Cardiac fibroblast (primary cell): ENCODE data around the gene METRN.

Source experiments
- DNase-seq, 2 donors: peaks; one replicate each; pipeline versions ENCODE4 v3.0.0 to v3.0.0-alpha.2; 2010; ENCODE audit warnings: low read depth in 2 of 2
- H3K4me3 ChIP-seq, 2 donors: replicated peaks in 1 of 2; 1 replicate in 1 of 2; 2 replicates in 1 of 2; pipeline ENCODE4 v1.5.1; 2011; ENCODE audit warnings: low read depth in 2 of 2, low read length in 2 of 2, mild to moderate bottlenecking in 2 of 2, moderate library complexity in 1 of 2
- CTCF ChIP-seq: IDR thresholded peaks from one replicate; pipeline ENCODE4 v1.5.1; 2011; ENCODE audit warnings: low read depth, mild to moderate bottlenecking, low read length, inconsistent platforms

METRN gene

GRCh38 chr16:734981-735881 is 20.3 kb downstream of the METRN start:
- H3K4me3 ChIP-seq: no peak overlapping the region
- DNase-seq: no peak
- TF ChIP-seq CTCF: no peak

GRCh38 chr16:735982-736453 is 21.1 kb downstream of the METRN start:
- TF ChIP-seq CTCF: no peak
- no peak overlapping the region for H3K4me3 ChIP-seq
- DNase-seq: no peak

GRCh38 chr16:736936-737481 is 22.1 kb downstream of the METRN start:
- DNase-seq: no peak
- no peak for TF ChIP-seq CTCF
- H3K4me3 ChIP-seq: no peak overlapping the region

- DNase-seq: no peak
These were observed 24.9 kb downstream of the METRN start for GRCh38 chr16:739560-740458.

GRCh38 chr16:740459-740763 is 25.5 kb downstream of the METRN start:
- no peak for TF ChIP-seq CTCF
- no peak for DNase-seq
- H3K4me3 ChIP-seq: peak overlapping the region; percentile 86 to 87

More at GRCh38 chr16:739560-740458, 24.9 kb downstream of the METRN start:
- TF ChIP-seq CTCF: no peak
- peak overlapping the region; percentile 86 to 87 for H3K4me3 ChIP-seq

- peak within 1 kb of the TSS; percentile 86 to 87 for H3K4me3 ChIP-seq
- DNase-seq: peak; percentile 90 to 93
- TF ChIP-seq CTCF: peak; percentile 26
These were observed 26.0 kb downstream of the METRN start, which contains the start of gene CIAO3 for GRCh38 chr16:740764-741505. Gene CIAO3 (minus strand): TSS chr16:740997. CDS start chr16:740985, 12 bp downstream.
